ENCODE results near the gene NHSL2.

NHSL2 gene

GRCh38 chrX:72025236-72025770 lies 114.7 kb downstream of the NHSL2 start:
- no peak for TF ChIP-seq CTCF (IDR thresholded peaks at IDR 0.05; ENCODE audit: control insufficient read depth, insufficient read depth, low read depth, low read length, missing control alignments)
- no peak for DNase-seq (ENCODE audit: low read depth)

GRCh38 chrX:72026341-72027023 lies 115.8 kb downstream of the NHSL2 start:
- no peak for TF ChIP-seq CTCF (IDR thresholded peaks at IDR 0.05; ENCODE audit: control insufficient read depth, insufficient read depth, low read depth, low read length, missing control alignments)
- no peak overlapping the region for H3K4me3 ChIP-seq (ENCODE audit: control insufficient read depth, low read depth, low read length)
- DNase-seq (ENCODE audit: low read depth), result no peak

More at GRCh38 chrX:72025236-72025770, 114.7 kb downstream of the NHSL2 start:
- H3K4me3 ChIP-seq (ENCODE audit: control insufficient read depth, low read depth, low read length), result no peak overlapping the region

GRCh38 chrX:72027024-72027913 lies 116.6 kb downstream of the NHSL2 start:
- peak overlapping the region; percentile 43 for H3K4me3 ChIP-seq (ENCODE audit: control insufficient read depth, low read depth, low read length)
- TF ChIP-seq CTCF (IDR thresholded peaks at IDR 0.05; ENCODE audit: control insufficient read depth, insufficient read depth, low read depth, low read length, missing control alignments), result no peak
- no peak for DNase-seq (ENCODE audit: low read depth)

- peak overlapping the region; percentile 43 for H3K4me3 ChIP-seq (ENCODE audit: control insufficient read depth, low read depth, low read length)
- DNase-seq (ENCODE audit: low read depth), result no peak
- no peak for TF ChIP-seq CTCF (IDR thresholded peaks at IDR 0.05; ENCODE audit: control insufficient read depth, insufficient read depth, low read depth, low read length, missing control alignments)
Measured at GRCh38 chrX:72027914-72028307, 117.3 kb downstream of the NHSL2 start.

GRCh38 chrX:72028701-72029470 lies 118.2 kb downstream of the NHSL2 start:
- no peak for TF ChIP-seq CTCF (IDR thresholded peaks at IDR 0.05; ENCODE audit: control insufficient read depth, insufficient read depth, low read depth, low read length, missing control alignments)
- no peak for DNase-seq (ENCODE audit: low read depth)
- no peak overlapping the region for H3K4me3 ChIP-seq (ENCODE audit: control insufficient read depth, low read depth, low read length)

Data from AG09309 (cell line).